HG03045 (cell line): ENCODE measurements around the gene COPS2.

Experiments used
- ATAC-seq: cut with Tn5 transposase; IDR thresholded peaks from one replicate; pipeline ENCODE4 v1.9.1; 2021; ENCODE audit warnings: mild to moderate bottlenecking, moderate library complexity; ENCODE audit not compliant: unreplicated experiment

Gene COPS2

DNA sequence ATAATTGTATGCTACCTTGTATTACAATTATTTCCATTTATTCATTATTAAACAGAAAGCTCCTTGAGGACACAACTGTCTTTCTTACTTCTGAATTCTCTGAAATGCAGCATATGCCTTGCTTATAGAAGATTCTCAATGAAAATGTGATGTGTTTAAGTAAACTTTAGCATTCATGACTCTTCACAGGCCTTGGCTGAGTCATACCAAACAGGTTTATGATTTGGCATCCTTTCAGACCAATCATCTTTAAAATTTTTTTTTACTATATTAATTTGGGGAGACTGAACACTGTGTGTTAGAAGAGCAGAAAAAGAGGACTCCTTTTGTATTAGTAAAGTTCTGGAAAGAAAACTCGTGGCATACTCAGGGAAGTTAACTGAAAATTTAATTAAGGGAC, 8.3 kb upstream of the COPS2 start:
- no peak for ATAC-seq

GRCh38 chr15:49155834-49156627, 632 bp upstream of the COPS2 start:
- no peak for ATAC-seq

GRCh38 chr15:49154799-49155109, 645 bp downstream of the COPS2 start:
- ATAC-seq, result no peak

DNA sequence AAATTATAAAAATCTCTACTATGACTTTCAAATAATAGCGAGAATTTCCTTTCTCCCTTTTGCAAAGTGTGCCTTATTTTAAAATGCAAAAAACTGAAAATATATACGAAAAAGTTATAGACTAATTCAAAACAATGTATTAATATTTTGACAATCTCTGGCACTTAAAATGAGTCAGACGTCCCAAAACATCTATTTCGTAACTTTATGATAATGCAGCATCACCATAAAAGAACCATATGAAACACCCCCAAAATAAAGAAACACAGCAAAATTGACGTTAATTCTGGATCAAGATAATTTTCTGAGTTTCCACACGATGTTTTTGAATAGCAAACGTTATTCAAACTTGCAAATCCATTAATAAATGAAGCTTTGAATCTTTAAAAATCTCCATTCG, 1.0 kb downstream of the COPS2 start:
- ATAC-seq, result no peak

- ATAC-seq, result no peak
These were observed 2.7 kb downstream of the COPS2 start for GRCh38 chr15:49152552-49153312.

- ATAC-seq, result no peak
These were observed 3.6 kb downstream of the COPS2 start for GRCh38 chr15:49151831-49152230.

DNA sequence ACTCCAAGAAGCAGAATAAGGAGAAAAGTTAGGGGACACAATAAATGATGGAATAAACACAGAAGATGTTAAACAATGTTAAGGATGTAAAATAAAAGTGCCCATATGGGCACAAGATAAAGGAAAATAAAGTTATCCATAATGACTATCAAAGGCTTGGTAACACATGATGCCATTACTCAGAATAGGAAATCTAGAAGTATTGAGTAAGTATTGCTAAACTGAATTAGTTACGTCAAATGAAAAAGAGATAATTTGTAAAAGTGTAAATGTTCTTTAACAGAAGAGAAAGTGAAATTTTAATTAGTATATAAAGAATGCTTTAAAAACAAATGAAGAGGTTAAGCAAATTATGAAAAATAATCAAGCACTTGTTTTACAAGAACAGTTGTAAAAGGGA, 6.7 kb downstream of the COPS2 start:
- ATAC-seq, result no peak

DNA sequence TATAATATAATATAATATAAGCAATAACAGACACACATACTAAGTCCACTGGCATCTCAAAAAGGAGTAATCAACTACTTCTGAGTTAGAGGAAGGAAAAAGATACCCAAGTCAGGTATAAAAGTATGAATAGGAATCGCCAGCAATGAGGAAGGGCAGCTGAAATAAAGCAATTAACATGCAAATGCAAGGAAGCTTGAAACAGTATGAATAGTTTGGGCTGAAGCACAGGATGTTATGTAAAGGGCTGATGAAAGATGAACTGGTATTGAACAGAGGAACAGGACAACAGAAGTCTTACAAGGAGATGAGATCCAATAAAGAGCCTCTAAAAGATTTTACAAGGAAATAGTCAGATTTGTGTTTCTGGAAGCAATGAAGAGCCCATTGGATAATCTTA, 7.1 kb downstream of the COPS2 start:
- no peak for ATAC-seq

DNA sequence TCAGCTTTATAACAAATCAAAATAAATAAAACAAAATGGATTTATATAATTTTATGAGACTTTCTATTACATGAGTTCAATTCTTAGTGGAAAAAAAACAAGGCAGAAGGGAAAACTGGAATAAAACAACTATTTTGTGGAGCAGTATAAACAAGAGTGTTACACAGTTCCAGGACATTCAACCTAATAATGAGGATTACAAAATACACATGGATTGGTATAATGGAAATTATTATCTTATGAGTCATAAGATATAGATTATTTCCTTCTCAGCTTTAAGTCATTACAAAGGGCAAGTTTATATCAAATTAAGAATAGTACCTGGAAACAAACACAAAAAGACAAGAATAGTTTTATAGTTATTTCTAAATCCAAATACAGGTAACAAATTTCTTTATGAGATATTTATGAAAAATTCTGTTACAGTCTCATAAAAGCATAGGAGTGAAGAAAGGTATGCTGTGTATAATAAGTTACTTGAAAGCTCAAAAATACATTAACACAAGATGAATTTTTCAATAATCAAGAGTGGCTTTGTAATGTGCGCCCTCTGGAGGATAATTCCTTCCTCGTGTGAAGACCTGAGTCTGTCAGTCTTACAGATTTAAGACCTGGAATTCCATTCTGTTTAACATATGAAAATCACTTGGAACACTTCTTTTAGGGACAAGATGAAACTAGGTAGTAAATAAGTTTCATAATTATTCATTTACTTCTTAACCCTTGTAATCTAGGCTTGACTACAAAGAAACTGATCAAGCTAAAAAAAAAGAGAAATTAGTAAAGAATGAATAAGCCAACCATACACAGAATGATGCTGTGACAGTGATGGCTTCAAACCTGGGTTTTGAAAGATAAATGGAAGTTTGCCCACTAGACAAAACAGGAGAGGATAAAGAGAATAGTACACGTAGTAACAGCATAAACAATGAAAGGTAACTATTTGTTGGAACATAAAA, 9.5 kb downstream of the COPS2 start:
- no peak for ATAC-seq

GRCh38 chr15:49137861-49138260, 17.5 kb downstream of the COPS2 start:
- no peak for ATAC-seq

DNA sequence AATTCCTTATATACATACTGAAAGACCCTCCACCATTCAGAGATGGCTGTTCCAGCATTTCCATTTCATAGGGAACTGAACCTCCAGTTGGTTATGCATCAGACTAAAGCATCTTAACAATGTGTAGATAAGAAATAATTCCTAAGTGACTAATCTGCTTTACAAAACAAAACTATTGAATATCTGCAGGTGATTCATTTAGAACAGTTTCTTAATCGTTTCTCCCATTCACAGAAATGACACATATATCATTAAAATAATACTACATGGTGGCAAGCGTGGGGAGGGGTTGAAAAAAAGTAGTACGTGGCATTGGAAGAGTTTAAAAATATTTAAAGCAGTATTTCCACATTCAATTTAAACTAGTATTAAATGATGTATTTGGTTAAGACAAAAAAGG, 19.5 kb downstream of the COPS2 start:
- ATAC-seq, result no peak

DNA sequence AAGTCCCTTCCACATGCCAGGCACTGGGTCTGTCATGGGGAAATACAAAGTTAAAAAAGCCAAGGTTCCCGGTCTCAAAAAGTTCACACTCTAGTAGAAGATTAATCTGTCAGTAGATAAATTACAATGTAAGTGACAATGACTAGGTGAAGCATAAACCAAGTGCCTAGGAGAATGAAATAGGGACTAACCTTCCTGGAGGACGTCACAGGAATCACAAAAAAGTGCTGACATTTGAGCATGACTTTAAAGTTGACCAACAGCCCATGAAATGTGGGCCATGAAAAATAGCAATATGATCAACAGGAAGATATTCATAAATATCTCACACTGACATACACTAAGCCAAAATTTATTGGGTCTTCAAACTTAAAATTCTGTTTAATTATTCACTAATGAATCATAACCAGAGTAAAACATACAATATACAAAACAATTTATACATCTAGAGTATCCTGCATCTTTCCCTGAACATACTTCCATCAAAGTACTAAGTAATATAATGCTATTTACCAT, 20.0 kb downstream of the COPS2 start:
- no peak for ATAC-seq

- ATAC-seq, result no peak
These were observed 20.6 kb downstream of the COPS2 start for GRCh38 chr15:49134683-49135341.

GRCh38 chr15:49131403-49131802, 24.0 kb downstream of the COPS2 start:
- no peak for ATAC-seq

- no peak for ATAC-seq
These were observed 31.0 kb downstream of the COPS2 start for GRCh38 chr15:49124371-49124770.

- no peak for ATAC-seq
These were observed 32.8 kb downstream of the COPS2 start for GRCh38 chr15:49122541-49123062.

DNA sequence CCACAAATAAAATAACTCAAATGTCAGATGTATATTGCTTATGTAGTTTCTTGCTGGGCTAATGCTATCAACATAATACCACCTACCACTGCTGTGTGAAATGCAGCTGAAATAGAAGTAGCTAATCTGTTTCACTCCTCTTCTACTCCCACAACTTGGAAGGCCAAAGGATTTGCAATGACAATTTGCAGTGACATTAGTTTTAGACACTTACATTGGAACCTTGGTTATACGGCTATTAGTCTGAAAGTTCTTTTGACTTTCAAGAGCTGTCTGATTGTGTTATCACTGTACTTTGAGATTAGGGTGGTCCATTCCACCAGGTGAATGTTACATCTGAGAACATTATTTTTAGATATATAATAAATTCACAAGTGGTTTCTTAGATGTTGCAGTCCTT, 33.5 kb downstream of the COPS2 start:
- no peak for ATAC-seq

DNA sequence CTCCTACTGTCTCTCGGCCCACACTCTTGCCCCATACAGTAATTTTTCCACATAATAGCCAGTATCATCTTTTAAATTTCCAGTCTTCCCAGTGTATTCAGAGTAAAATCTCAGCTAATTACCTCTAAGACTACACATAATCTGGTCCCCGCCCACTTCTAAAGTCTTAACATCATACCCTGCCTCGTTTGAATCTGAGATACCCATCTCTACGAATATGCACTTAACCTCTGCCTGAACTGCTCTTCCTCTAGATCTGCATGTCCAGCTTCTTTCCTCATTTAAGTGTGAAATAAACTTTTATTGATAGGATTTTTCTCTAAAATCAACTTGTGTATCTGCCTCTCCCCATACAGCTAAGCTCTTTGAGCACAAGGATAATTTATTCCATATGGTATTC, 34.6 kb downstream of the COPS2 start:
- ATAC-seq, result no peak

DNA sequence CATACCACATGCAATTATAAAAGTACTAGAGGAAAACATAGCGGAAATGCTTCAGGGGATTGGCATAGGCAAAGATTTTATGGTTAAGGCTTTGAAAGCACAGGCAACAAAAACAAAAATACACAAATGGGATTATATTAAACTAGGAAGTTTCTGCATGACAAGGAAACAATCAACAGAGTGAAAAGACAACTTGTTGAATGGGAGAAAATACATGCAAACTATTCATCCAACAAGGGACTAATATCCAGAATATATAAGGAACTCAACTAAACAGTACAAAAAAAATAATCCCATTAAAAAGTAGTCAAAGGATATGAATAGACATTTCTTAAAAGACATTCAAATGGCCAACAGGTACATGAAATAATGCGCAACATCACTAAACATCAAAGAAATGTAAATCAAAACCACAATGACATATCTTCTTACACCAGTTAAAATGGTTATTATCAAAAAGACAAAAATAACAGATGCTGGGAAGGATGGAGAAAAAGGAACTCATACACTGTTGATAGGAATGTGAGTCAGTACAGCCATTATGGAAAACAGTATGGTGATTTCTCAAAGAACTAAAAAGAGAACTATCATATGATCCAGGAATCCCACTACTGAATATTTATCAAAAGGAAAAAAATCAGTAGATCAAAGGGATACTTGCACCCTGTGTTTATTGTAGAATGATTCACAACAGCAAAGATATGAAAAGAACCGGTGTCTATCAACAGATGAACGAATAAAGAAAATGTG, 39.1 kb downstream of the COPS2 start:
- ATAC-seq, result no peak

DNA sequence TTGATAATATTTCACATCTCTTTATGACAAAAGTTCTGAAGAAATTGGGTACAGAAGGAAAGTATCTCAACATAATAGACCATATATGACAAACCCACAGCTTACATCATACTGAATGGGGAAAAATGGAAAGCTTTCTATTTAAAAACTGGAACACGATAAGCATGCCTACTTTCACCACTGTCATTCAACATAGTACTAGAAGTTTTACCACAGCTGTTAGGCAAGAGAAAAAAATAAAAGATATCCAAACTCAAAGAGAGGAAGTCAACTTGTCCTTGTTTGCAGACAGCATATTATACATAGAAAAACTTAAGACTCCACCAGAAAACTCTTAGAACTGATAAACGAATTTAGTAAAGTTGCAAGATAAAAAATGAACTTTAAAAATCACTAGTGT, 40.3 kb downstream of the COPS2 start:
- ATAC-seq, result no peak
